Epithelial cell of proximal tubule (primary cell): ENCODE measurements around the gene CCL1. TPM values are rescaled to one million over a fixed set of nuclear protein-coding genes. Genes with fewer than 3 reads are reported as not detected.

Experiments used
- DNase-seq: peaks from one replicate; pipeline ENCODE4 v3.0.0-alpha.2; 2011; ENCODE audit warnings: low read depth
- H3K4me3 ChIP-seq: 2 replicates; pipeline ENCODE4 v1.5.1; 2011; ENCODE audit warnings: low read depth, mild to moderate bottlenecking, low read length
- total RNA-seq: library from RNA; depleted of rRNA; stranded (reverse); fragments of >200 nt; gene quantifications from 2 replicates; pipeline ENCODE4 v1.2.3, GENCODE V29; 2015
- TF ChIP-seq, protein P1 (sequence below): conservative IDR thresholded peaks from 2 replicates; pipeline ENCODE4 v1.5.1; 2012; ENCODE audit warnings: low read depth, mild to moderate bottlenecking, low read length

The CCL1 gene
- total RNA-seq, 1 donor from 2014 or later: not detected

GRCh38 chr17:34311291-34311690, 51.7 kb downstream of the CCL1 start:
- DNase-seq: no peak
- H3K4me3 ChIP-seq: no peak overlapping the region
- TF ChIP-seq, protein P1, sequence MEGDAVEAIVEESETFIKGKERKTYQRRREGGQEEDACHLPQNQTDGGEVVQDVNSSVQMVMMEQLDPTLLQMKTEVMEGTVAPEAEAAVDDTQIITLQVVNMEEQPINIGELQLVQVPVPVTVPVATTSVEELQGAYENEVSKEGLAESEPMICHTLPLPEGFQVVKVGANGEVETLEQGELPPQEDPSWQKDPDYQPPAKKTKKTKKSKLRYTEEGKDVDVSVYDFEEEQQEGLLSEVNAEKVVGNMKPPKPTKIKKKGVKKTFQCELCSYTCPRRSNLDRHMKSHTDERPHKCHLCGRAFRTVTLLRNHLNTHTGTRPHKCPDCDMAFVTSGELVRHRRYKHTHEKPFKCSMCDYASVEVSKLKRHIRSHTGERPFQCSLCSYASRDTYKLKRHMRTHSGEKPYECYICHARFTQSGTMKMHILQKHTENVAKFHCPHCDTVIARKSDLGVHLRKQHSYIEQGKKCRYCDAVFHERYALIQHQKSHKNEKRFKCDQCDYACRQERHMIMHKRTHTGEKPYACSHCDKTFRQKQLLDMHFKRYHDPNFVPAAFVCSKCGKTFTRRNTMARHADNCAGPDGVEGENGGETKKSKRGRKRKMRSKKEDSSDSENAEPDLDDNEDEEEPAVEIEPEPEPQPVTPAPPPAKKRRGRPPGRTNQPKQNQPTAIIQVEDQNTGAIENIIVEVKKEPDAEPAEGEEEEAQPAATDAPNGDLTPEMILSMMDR: no peak

Other genes with a start within 250 kb of the CCL1 start
- gene CCL2, start 107.9 kb downstream of the CCL1 start, total RNA-seq: 4.7 and 35.7 TPM in 2 replicates
- gene CCL7, start 93.0 kb downstream of the CCL1 start, total RNA-seq: 0.17 TPM in 1 of 2 replicates, not detected in the other
- not detected in 2 replicates for gene CCL11, start 77.5 kb downstream of the CCL1 start, total RNA-seq
- gene CCL8, start 43.8 kb downstream of the CCL1 start, total RNA-seq: not detected in 2 replicates
- not detected in 2 replicates for gene CCL13, start 6.8 kb downstream of the CCL1 start, total RNA-seq
- gene TMEM132E, start 216.3 kb upstream of the CCL1 start, total RNA-seq: not detected in 2 replicates